Transverse colon (tissue), 3 donors: ENCODE results near the gene ST6GALNAC5.

ENCODE experiments used
- EP300 ChIP-seq: sonication (generic); formaldehyde crosslinking; IDR thresholded peaks from one replicate; pipeline ENCODE4 v1.6.1; 2017; ENCODE audit warnings: antibody characterized with exemption, low read depth
- TF ChIP-seq, protein P1 (sequence below), 5 experiments: fragments of 200-600 bp in 3 of 5; fragments of 450-650 bp in 2 of 5; sonication (generic) in 3 of 5; IDR thresholded peaks; 1 replicate in 2 of 5; 2 replicates in 3 of 5; pipeline ENCODE4 v1.5.1; 2016 to 2017; ENCODE audit warnings: antibody characterized with exemption in 5 of 5, inconsistent platforms in 3 of 5, mild to moderate bottlenecking in 2 of 5, moderate library complexity in 1 of 5

GRCh38 chr1:77081834-77082233, 214.6 kb downstream of the ST6GALNAC5 start:
- TF ChIP-seq, protein P1, sequence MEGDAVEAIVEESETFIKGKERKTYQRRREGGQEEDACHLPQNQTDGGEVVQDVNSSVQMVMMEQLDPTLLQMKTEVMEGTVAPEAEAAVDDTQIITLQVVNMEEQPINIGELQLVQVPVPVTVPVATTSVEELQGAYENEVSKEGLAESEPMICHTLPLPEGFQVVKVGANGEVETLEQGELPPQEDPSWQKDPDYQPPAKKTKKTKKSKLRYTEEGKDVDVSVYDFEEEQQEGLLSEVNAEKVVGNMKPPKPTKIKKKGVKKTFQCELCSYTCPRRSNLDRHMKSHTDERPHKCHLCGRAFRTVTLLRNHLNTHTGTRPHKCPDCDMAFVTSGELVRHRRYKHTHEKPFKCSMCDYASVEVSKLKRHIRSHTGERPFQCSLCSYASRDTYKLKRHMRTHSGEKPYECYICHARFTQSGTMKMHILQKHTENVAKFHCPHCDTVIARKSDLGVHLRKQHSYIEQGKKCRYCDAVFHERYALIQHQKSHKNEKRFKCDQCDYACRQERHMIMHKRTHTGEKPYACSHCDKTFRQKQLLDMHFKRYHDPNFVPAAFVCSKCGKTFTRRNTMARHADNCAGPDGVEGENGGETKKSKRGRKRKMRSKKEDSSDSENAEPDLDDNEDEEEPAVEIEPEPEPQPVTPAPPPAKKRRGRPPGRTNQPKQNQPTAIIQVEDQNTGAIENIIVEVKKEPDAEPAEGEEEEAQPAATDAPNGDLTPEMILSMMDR (IDR thresholded peaks at IDR 0.05), result no peak
- TF ChIP-seq EP300, result no peak
